ENCODE measurements around the gene SPATA31E1.

- TF ChIP-seq, protein P1, sequence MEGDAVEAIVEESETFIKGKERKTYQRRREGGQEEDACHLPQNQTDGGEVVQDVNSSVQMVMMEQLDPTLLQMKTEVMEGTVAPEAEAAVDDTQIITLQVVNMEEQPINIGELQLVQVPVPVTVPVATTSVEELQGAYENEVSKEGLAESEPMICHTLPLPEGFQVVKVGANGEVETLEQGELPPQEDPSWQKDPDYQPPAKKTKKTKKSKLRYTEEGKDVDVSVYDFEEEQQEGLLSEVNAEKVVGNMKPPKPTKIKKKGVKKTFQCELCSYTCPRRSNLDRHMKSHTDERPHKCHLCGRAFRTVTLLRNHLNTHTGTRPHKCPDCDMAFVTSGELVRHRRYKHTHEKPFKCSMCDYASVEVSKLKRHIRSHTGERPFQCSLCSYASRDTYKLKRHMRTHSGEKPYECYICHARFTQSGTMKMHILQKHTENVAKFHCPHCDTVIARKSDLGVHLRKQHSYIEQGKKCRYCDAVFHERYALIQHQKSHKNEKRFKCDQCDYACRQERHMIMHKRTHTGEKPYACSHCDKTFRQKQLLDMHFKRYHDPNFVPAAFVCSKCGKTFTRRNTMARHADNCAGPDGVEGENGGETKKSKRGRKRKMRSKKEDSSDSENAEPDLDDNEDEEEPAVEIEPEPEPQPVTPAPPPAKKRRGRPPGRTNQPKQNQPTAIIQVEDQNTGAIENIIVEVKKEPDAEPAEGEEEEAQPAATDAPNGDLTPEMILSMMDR (IDR thresholded peaks at IDR 0.05) = no peak
- no peak for TF ChIP-seq EP300 (IDR thresholded peaks at IDR 0.05)
- no peak for TF ChIP-seq POLR2AphosphoS5 (IDR thresholded peaks at IDR 0.05)
Observed at GRCh38 chr9:87854580-87854955, 28.1 kb upstream of the SPATA31E1 start.
